CD4-positive, alpha-beta T cell treated with Interleukin-6 at 100 ng/mL for 8 hours (primary cell): Measurements from ENCODE around the gene ATP13A3.

Source experiments
- DNase-seq: peaks from one replicate; pipeline ENCODE4 v3.0.0-alpha.2; 2020; ENCODE audit warnings: mixed read lengths, low spot score

Gene ATP13A3

GRCh38 chr3:194369522-194370279 lies 117.1 kb downstream of the ATP13A3 start, which contains the start of gene LRRC15:
TSS of gene LRRC15 (minus strand) at chr3:194369743. CDS start at chr3:194361043, 8,700 bp downstream.
- DNase-seq = no peak

GRCh38 chr3:194368918-194369317 lies 117.9 kb downstream of the ATP13A3 start:
- no peak for DNase-seq

DNA sequence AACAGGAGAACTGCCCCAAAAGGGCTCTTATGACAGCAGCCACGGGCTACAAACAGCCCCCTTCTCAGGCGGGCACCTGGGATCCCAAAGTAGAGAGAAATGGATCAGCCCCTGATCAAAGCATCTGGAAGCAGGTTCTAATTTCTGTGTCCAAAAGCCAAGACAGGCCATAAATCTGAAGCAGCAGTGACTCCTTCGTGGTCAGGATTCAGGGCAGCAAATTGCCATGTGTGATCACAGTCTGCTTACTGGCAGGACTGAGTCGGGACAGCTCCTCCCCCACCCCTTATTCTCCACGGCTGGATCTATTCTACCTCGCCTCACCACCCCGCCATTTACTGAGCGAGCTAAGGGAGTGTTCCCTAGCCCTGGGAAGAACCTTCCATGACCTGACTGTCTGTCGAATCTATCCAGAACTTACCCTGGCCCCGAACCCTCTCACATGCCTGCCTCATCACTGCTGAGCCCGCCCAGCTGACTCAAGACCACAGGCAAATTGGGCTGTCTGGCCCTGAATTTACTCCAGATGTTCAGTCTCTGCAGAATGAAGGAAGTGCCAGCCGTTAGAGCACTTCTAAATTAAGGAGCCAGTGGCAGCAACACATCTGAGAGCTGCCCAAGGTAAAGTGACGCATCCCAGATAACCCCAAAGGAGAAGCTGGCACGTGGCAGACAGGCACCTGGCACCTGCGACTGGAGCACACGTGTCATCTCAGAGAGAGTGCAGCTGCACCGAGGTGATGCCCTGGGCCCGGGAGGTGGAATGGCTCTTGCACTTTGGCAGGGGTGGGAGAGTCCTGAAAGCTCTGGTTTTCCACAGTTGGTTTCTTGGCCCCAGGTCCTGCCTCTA lies 118.6 kb downstream of the ATP13A3 start:
- no peak for DNase-seq

DNA sequence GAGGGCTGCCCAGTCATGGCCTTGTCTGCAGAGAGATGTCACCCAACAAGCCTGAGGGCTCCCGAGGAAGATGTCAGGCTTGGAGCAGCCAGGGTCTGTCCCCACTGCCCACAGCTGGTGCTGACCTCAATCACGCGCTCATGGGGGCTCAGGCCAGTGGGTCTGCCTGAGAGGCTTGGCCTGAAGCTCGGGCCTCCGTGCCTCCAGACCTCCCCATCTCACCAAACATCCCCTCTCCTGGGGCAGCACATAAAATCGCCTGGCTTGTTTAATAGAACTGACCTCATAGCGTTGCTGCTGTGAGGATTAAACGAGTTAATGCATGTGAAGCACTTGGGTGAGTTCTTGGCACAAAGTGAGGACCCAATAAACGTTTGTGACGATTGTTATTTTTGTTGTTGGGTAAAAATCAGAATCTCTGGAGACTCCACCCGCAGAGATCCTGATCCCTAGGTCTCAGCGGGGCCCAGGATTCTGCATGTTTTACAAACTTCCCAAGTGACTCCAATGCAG lies 120.8 kb downstream of the ATP13A3 start:
- DNase-seq = no peak

DNA sequence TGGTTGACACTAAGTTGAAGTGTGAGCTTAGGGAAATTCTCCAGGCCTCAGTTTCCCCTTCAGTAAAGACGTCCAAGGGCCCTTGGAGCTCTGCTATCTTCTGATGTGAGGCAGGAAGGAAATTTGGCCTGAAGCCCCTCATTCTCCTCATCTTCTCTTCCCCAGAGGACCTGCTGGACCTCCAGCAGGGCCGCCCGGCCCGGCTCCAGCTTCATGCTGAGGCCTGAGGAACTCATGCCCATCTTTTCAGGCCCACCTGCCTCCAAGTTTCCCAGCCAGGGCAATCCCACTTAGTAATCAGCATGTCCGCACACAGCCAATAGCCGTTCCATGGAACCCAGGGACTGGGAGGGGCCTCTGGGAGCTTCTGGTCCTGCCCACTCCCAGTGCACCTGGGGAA lies 121.3 kb downstream of the ATP13A3 start:
- DNase-seq = no peak

DNA sequence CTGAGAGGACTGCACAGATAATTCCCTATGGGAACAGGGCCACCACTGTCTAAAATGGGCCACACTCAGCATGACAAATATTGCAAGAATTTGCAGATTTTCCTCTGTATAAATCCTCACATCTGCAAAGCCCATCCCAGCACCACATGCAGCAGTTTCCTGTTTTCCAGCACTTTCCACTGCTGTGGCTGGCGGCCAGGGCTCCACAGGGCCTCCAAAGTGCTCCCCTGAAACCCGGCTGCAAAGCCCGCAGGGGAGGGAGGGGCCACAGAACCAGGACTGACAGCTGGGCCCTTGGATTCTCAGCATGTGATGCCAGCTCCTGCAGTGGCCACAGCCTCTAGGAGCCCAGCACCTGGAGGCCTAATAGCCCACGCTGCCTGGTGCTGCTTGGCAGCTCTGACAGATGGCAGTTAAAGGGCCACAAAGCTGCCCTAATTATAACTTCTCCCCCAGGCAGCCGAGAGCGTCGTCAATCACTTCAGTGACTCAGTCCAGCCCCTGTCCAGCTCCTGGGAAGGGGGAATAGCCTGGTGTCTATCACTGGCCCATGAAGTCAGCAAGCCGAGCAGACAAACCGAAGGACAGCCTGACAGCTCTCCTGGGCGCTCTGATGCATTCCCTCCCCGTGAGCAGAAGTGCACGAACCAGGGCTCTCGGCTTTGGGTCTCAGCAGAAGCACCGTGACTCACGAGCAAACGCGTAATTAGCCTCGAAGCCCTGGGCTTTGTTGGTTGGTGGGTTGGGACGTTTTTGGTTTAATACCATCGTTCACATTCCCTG lies 122.0 kb downstream of the ATP13A3 start:
- DNase-seq = no peak

DNA sequence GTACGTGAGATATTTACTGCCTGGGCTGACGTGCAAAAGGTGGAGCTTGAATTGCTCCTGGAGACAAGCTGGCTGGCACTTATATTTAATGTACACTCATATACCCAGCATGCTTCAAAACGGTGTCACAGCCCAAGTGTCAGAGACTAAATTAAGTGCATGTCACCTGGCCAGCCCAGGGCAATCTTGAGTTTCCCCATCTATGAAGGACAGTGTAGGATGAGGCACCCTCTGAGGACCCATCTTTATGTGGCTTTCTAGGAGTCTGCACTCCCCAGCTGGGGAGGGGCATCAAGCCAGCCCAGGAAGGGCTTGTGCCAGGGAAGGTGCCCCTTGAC lies 122.5 kb downstream of the ATP13A3 start:
- no peak for DNase-seq

- no peak for DNase-seq
These were observed 126.2 kb downstream of the ATP13A3 start for GRCh38 chr3:194360568-194360967.

DNA sequence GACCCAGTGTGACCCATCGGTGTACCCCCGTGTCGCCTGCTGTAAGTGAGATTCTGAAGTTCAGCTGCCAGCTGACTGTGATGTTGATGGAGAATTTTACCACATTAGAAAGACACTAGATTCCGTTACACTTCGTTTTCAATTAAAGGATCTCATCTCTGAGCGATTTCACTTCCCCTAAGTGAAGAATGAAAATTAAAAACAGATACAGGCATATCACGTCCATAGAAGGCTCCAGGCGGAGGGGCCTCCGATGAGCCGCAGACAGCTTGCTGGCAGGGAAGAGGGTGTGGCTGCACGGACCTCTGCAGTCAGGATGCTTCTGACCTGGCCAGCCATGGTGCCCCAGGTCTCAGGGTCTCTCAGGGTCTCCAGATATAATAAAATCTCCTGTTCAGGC lies 129.1 kb downstream of the ATP13A3 start:
- no peak for DNase-seq

DNA sequence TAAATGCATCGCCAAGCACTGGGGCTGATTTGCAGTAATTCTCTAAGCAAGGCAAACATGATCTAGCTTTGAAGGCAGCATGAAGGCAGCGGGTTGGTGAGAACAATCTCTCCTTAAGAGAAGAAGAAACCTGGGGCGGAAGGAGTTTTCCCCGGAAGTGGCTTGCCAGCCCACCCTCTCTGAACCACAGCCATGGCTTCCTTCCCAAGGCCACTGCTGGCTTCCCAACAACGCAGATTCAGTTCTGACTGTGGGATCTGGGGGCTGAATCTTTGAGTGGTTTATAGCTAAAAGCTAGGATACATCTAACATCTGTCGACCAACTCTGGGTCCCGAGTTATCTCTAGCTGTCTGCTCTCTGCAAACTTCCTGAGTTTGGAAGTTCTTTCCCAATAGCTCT lies 131.4 kb downstream of the ATP13A3 start:
- no peak for DNase-seq

GRCh38 chr3:194354315-194354714 lies 132.5 kb downstream of the ATP13A3 start:
- DNase-seq = no peak
